Liver (tissue), 9 donors: ENCODE results near the gene C2orf49. TPM values are rescaled to one million over a fixed set of nuclear protein-coding genes. Genes with fewer than 3 reads are reported as not detected.
A peak's percentile ranks its signal among the peaks of the same experiment; 100 is the strongest.

Source experiments
- DNase-seq: peaks from one replicate; pipeline ENCODE4 v3.0.0-alpha.2; 2017; ENCODE audit warnings: low spot score
- H3K27ac ChIP-seq, 2 donors: one replicate each; pipeline ENCODE4 v1.7.0; 2013; ENCODE audit warnings: inconsistent platforms in 2 of 2, low read length in 2 of 2, control low read depth in 1 of 2, low read depth in 1 of 2, mild to moderate bottlenecking in 1 of 2
- H3K27me3 ChIP-seq, 4 donors: one replicate each; pipeline versions ENCODE4 v1.6.1 to v1.7.0; 2013; ENCODE audit warnings: low read length in 3 of 4, inconsistent platforms in 1 of 4, mild to moderate bottlenecking in 1 of 4, moderate library complexity in 1 of 4; ENCODE audit not compliant: control insufficient read depth in 4 of 4, insufficient read depth in 4 of 4
- H3K36me3 ChIP-seq, 4 donors: one replicate each; pipeline versions ENCODE4 v1.6.1 to v1.7.0; 2013; ENCODE audit warnings: low read length in 3 of 4, mild to moderate bottlenecking in 3 of 4, low read depth in 1 of 4, moderate library complexity in 1 of 4; ENCODE audit not compliant: control insufficient read depth in 4 of 4, insufficient read depth in 3 of 4
- H3K4me1 ChIP-seq, 4 donors: one replicate each; pipeline versions ENCODE4 v1.6.1 to v1.7.0; 2013; ENCODE audit warnings: low read length in 3 of 4, mild to moderate bottlenecking in 3 of 4, moderate library complexity in 1 of 4; ENCODE audit not compliant: control insufficient read depth in 4 of 4, insufficient read depth in 4 of 4
- H3K4me3 ChIP-seq, 3 donors: one replicate each; pipeline versions ENCODE4 v1.6.1 to v1.7.0; 2013; ENCODE audit warnings: low read length in 3 of 3, control low read depth in 1 of 3, low read depth in 1 of 3, mild to moderate bottlenecking in 1 of 3
- H3K9ac ChIP-seq, 2 donors: one replicate each; pipeline ENCODE4 v1.7.0; 2013; ENCODE audit warnings: low read length in 2 of 2, mild to moderate bottlenecking in 2 of 2, moderate library complexity in 2 of 2, control low read depth in 1 of 2, low read depth in 1 of 2
- H3K9me3 ChIP-seq, 4 donors: one replicate each; pipeline versions ENCODE4 v1.6.1 to v1.7.0; 2013; ENCODE audit warnings: low read length in 3 of 4; ENCODE audit not compliant: control insufficient read depth in 4 of 4
- EGR1 ChIP-seq, 2 donors: IDR thresholded peaks; 2 replicates each; pipeline ENCODE4 v1.6.1; 2016 to 2018; ENCODE audit warnings: antibody characterized with exemption in 2 of 2, low read depth in 2 of 2
- FOXA1 ChIP-seq: IDR thresholded peaks from 2 replicates; pipeline ENCODE4 v1.6.1; 2016; ENCODE audit warnings: antibody characterized with exemption
- GABPA ChIP-seq, 2 donors: IDR thresholded peaks in 1 of 2; conservative IDR thresholded peaks in 1 of 2; 2 replicates each; pipeline ENCODE4 v1.6.1; 2016; ENCODE audit warnings: antibody characterized with exemption in 2 of 2, mild to moderate bottlenecking in 1 of 2, moderate library complexity in 1 of 2
- JUND ChIP-seq, 2 donors: IDR thresholded peaks; 2 replicates each; pipeline ENCODE4 v1.6.1; 2016; ENCODE audit warnings: antibody characterized with exemption in 2 of 2
- NR2F2 ChIP-seq: IDR thresholded peaks from 2 replicates; pipeline ENCODE4 v1.6.1; 2016; ENCODE audit warnings: antibody characterized with exemption
- RXRA ChIP-seq, 2 donors: IDR thresholded peaks; 2 replicates each; pipeline ENCODE4 v1.6.1; 2017 to 2018; ENCODE audit warnings: antibody characterized with exemption in 2 of 2, mild to moderate bottlenecking in 1 of 2
- SP1 ChIP-seq: IDR thresholded peaks from 2 replicates; pipeline ENCODE4 v1.6.1; 2018; ENCODE audit warnings: antibody characterized with exemption, mild to moderate bottlenecking
- YY1 ChIP-seq: IDR thresholded peaks from 2 replicates; pipeline ENCODE4 v1.6.1; 2016; ENCODE audit warnings: antibody characterized with exemption, mild to moderate bottlenecking
- ZBTB33 ChIP-seq: IDR thresholded peaks from 2 replicates; pipeline ENCODE4 v1.6.1; 2016; ENCODE audit warnings: antibody characterized with exemption
- WGBS: extraction: QIAGEN DNeasy Blood & Tissue Kit; methylation state at CpG from one replicate; pipeline ENCODE4 v1.1.7; 2013; 5-methylcytosine and 5-hydroxymethylcytosine counted together
- polyA plus RNA-seq, 2 donors: library from polyadenylated mRNA; stranded (reverse) in 1 of 2; unstranded in 1 of 2; fragments of 200-250 nt in 1 of 2; fragments of >200 nt in 1 of 2; fragmentation: Nextera tagmentation in 1 of 2; extraction: Ambion mirVana in 1 of 2; gene quantifications; one replicate each; pipeline versions ENCODE4 v1.2.1 to v1.2.3, GENCODE V29; 2013 to 2015
- total RNA-seq, 2 donors: library from RNA; depleted of rRNA; stranded (reverse); fragments of >200 nt; gene quantifications; one replicate each; pipeline ENCODE4 v1.2.3, GENCODE V29; 2014
- TF ChIP-seq, protein P1 (sequence below): IDR thresholded peaks from 2 replicates; pipeline ENCODE4 v1.6.1; 2016; ENCODE audit warnings: antibody characterized with exemption
- TF ChIP-seq, protein P2 (sequence below): fragments of 150-350 bp; IDR thresholded peaks from 2 replicates; pipeline ENCODE4 v1.5.1; 2017; ENCODE audit warnings: improper control_type of control experiment, low read depth, low read length; ENCODE audit not compliant: missing input control
- TF ChIP-seq, protein P3 (sequence below): IDR thresholded peaks from 2 replicates; pipeline ENCODE4 v1.6.1; 2016; ENCODE audit warnings: antibody characterized with exemption
- donor health status: healthy.
- donor health status: healthy.
- donor health status: healthy.
- donor health status: healthy.
- donor health status: healthy.

C2orf49 gene
- total and polyA plus RNA-seq, 4 donors: 3.3 to 8.2 (median 8.1) TPM

DNA sequence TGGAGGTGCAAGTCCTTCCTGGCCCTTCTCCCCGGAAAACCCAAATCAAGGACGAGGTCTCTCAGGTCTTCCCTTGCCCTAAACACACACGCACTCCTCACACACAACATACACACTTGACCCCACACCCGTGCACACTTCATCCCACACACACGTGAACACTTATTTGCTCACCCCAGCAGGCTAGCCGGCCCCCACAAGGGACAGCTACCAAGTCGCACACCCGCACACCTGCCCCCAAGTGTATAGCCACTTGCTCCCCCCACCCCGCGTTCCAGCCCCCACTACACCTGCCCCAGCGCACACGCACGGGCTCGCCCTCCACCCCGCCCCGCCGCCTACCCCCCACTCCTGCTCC is 8.2 kb upstream of the C2orf49 start:
- WGBS: 0% methylated on average over 17 of the region's 17 CpGs
- Histone ChIP-seq H3K27ac (peak overlapping the region; percentile 62 to 63), H3K9me3 (no peaks in the 10 kb centered on the region), H3K4me3 (peak overlapping the region; percentile 80 to 93 (median 88)), H3K36me3 (no peaks in the 10 kb centered on the region), H3K9ac (peak overlapping the region; percentile 61 to 62), H3K27me3 (no peaks in the 10 kb centered on the region), H3K4me1 (peaks cover 7 to 26% (median 15%) of the 10 kb centered on the region in 4 donors)
- TF ChIP-seq JUND (IDR thresholded peaks at IDR 0.05): no peak
- TF ChIP-seq, protein P1, sequence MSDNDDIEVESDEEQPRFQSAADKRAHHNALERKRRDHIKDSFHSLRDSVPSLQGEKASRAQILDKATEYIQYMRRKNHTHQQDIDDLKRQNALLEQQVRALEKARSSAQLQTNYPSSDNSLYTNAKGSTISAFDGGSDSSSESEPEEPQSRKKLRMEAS: no peak
- DNase-seq: no peak

DNA sequence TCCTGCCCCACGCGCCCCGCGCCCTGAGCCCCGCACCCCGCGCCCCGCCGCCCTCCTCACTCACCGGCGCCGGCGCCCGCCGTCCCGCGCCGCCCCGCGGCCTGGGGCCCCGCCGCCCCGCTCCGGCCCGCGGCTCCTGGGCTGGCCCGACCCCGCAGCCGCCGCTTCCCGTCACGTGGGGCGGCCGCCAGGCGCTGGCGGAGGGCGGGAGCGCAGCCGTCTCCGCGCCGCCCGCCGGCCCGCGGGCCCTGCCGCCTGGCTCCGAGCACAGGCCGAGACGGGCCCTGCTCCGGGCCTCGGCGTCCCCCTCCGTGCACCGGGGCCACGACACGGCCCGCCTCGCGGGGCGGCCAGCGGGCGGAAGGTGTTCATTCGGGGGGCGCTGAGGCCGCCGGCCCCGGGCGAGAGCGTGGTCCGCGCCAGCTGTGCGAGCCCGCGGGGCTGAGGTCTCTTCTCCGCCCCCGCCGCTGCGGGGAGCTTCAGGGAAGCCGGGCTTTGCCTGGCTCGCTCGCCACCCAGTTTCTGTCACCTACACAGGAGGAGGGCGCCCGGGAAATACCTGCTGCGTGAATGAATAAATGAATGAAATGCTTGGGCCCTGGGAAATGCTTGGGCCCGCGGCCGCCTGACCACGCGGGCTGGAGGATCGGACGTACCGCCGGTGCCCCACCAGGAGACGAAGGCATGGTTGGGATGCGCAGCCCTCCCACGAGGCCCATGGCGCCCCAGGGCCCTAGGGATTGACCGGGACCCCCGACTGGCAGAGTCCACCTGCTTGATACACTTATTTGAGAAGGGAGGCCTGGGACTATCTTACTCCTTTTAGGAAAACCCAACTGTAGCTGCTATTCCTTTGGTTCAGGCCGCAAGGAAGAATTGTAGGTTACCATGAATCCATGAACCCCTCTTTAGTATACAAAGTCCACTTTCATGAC is 7.5 kb upstream of the C2orf49 start, which contains the start of gene TGFBRAP1:
TSS of gene TGFBRAP1 (minus strand) at position 175 of the 935 bp plus-strand sequence. CDS start 21,434 bp downstream, outside the sequence.
- H3K4me3 ChIP-seq: peak within 1 kb of the TSS; percentile 80 to 93 (median 88)
- peaks cover 7 to 26% (median 15%) of the 10 kb centered on the region in 4 donors for H3K4me1 ChIP-seq
- H3K9ac ChIP-seq: peak within 1 kb of the TSS; percentile 77 to 80
- peak; percentile 64 for DNase-seq
- 2% methylated on average over 101 of the region's 101 CpGs for WGBS
- peak within 1 kb of the TSS; percentile 82 to 85 for H3K27ac ChIP-seq
- no peaks in the 10 kb centered on the region for H3K36me3 ChIP-seq
- no peaks in the 10 kb centered on the region for H3K27me3 ChIP-seq
- no peaks in the 10 kb centered on the region for H3K9me3 ChIP-seq
- TF ChIP-seq RXRA (IDR thresholded peaks at IDR 0.05) (no peak), JUND (IDR thresholded peaks at IDR 0.05) (no peak), EGR1 (IDR thresholded peaks at IDR 0.05; ENCODE audit: low read depth in 2 of 2) (no peak), NR2F2 (no peak), SP1 (no peak), GABPA (IDR thresholded peaks at IDR 0.05 in 1 of 2, conservative IDR thresholded peaks at IDR 0.05 in 1 of 2) (no peak), ZBTB33 (no peak), YY1 (no peak), FOXA1 (no peak)
- TF ChIP-seq, protein P1: no peak
- TF ChIP-seq, protein P2, sequence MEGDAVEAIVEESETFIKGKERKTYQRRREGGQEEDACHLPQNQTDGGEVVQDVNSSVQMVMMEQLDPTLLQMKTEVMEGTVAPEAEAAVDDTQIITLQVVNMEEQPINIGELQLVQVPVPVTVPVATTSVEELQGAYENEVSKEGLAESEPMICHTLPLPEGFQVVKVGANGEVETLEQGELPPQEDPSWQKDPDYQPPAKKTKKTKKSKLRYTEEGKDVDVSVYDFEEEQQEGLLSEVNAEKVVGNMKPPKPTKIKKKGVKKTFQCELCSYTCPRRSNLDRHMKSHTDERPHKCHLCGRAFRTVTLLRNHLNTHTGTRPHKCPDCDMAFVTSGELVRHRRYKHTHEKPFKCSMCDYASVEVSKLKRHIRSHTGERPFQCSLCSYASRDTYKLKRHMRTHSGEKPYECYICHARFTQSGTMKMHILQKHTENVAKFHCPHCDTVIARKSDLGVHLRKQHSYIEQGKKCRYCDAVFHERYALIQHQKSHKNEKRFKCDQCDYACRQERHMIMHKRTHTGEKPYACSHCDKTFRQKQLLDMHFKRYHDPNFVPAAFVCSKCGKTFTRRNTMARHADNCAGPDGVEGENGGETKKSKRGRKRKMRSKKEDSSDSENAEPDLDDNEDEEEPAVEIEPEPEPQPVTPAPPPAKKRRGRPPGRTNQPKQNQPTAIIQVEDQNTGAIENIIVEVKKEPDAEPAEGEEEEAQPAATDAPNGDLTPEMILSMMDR: no peak
- TF ChIP-seq, protein P3, sequence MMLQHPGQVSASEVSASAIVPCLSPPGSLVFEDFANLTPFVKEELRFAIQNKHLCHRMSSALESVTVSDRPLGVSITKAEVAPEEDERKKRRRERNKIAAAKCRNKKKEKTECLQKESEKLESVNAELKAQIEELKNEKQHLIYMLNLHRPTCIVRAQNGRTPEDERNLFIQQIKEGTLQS: no peak
